ENCODE measurements around the gene SCAANT1. TPM values are rescaled to one million over a fixed set of nuclear protein-coding genes. Genes with fewer than 3 reads are reported as not detected.

SCAANT1 gene
- total and polyA plus RNA-seq, 2 of the 8 experiments (the other 6 are each of a cell fraction or from before 2014, with no cell fraction given) = not detected

DNA sequence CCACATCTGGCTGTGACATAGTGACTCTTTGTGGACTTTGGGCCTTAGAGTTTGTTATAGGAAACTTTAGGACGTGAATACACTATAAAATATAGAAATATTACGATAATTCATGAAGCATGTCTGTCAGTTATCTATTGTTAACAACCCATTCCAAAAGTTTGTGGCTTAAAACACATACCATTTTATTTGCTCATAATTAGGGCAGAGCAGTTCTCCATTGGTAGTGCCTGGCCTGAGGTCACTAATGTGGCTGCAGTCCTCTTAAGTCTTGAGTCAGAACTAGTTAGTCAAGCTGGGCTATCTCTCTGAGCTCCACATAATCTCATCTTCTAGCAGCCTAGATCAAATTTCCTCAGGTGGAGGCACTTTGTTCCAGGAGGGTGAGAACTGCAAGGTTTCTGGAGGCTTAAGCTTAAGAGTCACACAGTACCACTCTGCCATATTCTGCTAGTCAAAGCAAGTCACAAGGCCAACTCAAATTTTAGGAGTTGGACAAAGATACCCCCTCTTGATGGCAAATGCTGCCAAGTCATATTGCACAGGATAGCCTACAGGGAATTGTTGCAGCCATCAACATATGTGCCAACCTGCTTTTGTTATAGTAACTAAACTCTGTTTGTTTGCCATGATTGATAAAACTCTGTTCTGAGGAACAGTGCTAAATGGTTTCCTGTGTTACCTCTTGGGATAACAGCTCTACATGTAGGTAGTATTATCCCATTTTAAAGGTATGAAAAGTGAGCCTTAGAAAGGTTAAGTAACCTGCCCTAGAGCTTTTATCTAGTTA lies 39.9 kb downstream of the SCAANT1 start (continued):
- TF ChIP-seq BACH1 (IDR thresholded peaks at IDR 0.05; ENCODE audit: low read length) = no peak
- TF ChIP-seq, protein P1, sequence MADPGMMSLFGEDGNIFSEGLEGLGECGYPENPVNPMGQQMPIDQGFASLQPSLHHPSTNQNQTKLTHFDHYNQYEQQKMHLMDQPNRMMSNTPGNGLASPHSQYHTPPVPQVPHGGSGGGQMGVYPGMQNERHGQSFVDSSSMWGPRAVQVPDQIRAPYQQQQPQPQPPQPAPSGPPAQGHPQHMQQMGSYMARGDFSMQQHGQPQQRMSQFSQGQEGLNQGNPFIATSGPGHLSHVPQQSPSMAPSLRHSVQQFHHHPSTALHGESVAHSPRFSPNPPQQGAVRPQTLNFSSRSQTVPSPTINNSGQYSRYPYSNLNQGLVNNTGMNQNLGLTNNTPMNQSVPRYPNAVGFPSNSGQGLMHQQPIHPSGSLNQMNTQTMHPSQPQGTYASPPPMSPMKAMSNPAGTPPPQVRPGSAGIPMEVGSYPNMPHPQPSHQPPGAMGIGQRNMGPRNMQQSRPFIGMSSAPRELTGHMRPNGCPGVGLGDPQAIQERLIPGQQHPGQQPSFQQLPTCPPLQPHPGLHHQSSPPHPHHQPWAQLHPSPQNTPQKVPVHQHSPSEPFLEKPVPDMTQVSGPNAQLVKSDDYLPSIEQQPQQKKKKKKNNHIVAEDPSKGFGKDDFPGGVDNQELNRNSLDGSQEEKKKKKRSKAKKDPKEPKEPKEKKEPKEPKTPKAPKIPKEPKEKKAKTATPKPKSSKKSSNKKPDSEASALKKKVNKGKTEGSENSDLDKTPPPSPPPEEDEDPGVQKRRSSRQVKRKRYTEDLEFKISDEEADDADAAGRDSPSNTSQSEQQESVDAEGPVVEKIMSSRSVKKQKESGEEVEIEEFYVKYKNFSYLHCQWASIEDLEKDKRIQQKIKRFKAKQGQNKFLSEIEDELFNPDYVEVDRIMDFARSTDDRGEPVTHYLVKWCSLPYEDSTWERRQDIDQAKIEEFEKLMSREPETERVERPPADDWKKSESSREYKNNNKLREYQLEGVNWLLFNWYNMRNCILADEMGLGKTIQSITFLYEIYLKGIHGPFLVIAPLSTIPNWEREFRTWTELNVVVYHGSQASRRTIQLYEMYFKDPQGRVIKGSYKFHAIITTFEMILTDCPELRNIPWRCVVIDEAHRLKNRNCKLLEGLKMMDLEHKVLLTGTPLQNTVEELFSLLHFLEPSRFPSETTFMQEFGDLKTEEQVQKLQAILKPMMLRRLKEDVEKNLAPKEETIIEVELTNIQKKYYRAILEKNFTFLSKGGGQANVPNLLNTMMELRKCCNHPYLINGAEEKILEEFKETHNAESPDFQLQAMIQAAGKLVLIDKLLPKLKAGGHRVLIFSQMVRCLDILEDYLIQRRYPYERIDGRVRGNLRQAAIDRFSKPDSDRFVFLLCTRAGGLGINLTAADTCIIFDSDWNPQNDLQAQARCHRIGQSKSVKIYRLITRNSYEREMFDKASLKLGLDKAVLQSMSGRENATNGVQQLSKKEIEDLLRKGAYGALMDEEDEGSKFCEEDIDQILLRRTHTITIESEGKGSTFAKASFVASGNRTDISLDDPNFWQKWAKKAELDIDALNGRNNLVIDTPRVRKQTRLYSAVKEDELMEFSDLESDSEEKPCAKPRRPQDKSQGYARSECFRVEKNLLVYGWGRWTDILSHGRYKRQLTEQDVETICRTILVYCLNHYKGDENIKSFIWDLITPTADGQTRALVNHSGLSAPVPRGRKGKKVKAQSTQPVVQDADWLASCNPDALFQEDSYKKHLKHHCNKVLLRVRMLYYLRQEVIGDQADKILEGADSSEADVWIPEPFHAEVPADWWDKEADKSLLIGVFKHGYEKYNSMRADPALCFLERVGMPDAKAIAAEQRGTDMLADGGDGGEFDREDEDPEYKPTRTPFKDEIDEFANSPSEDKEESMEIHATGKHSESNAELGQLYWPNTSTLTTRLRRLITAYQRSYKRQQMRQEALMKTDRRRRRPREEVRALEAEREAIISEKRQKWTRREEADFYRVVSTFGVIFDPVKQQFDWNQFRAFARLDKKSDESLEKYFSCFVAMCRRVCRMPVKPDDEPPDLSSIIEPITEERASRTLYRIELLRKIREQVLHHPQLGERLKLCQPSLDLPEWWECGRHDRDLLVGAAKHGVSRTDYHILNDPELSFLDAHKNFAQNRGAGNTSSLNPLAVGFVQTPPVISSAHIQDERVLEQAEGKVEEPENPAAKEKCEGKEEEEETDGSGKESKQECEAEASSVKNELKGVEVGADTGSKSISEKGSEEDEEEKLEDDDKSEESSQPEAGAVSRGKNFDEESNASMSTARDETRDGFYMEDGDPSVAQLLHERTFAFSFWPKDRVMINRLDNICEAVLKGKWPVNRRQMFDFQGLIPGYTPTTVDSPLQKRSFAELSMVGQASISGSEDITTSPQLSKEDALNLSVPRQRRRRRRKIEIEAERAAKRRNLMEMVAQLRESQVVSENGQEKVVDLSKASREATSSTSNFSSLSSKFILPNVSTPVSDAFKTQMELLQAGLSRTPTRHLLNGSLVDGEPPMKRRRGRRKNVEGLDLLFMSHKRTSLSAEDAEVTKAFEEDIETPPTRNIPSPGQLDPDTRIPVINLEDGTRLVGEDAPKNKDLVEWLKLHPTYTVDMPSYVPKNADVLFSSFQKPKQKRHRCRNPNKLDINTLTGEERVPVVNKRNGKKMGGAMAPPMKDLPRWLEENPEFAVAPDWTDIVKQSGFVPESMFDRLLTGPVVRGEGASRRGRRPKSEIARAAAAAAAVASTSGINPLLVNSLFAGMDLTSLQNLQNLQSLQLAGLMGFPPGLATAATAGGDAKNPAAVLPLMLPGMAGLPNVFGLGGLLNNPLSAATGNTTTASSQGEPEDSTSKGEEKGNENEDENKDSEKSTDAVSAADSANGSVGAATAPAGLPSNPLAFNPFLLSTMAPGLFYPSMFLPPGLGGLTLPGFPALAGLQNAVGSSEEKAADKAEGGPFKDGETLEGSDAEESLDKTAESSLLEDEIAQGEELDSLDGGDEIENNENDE (IDR thresholded peaks at IDR 0.05; ENCODE audit: insufficient replicate concordance, low read length) = no peak
- no peak for TF ChIP-seq SP1 (IDR thresholded peaks at IDR 0.05; ENCODE audit: low read depth, low read length)
- TF ChIP-seq ASH2L (IDR thresholded peaks at IDR 0.05; ENCODE audit: low read length) = no peak
- TF ChIP-seq CEBPB (IDR thresholded peaks at IDR 0.05; ENCODE audit: low read depth, low read length) = no peak
- TF ChIP-seq BCL11A (IDR thresholded peaks at IDR 0.05; ENCODE audit: low read depth in 2 of 2, low read length in 2 of 2) = no peak
- TF ChIP-seq POU5F1 (IDR thresholded peaks at IDR 0.05; ENCODE audit: low read depth, low read length) = no peak
- TF ChIP-seq HDAC2 (IDR thresholded peaks at IDR 0.05; ENCODE audit: borderline replicate concordance in 1 of 2, low read depth in 2 of 2, low read length in 2 of 2) = no peak
- TF ChIP-seq KDM1A (IDR thresholded peaks at IDR 0.05; ENCODE audit: borderline replicate concordance, low read length) = no peak
- TF ChIP-seq RBBP5 (IDR thresholded peaks at IDR 0.05; ENCODE audit: borderline replicate concordance, low read depth, low read length) = no peak
- no peak for TF ChIP-seq RFX5 (IDR thresholded peaks at IDR 0.05; ENCODE audit: borderline replicate concordance, low read depth, low read length)
